Measurements from ENCODE around the gene SLC38A3. TPM values are rescaled to one million over a fixed set of nuclear protein-coding genes. Genes with fewer than 3 reads are reported as not detected.

The SLC38A3 gene
- total and polyA plus RNA-seq, 2 experiments from 2014 or later: 0.28 to 1.3 TPM

DNA sequence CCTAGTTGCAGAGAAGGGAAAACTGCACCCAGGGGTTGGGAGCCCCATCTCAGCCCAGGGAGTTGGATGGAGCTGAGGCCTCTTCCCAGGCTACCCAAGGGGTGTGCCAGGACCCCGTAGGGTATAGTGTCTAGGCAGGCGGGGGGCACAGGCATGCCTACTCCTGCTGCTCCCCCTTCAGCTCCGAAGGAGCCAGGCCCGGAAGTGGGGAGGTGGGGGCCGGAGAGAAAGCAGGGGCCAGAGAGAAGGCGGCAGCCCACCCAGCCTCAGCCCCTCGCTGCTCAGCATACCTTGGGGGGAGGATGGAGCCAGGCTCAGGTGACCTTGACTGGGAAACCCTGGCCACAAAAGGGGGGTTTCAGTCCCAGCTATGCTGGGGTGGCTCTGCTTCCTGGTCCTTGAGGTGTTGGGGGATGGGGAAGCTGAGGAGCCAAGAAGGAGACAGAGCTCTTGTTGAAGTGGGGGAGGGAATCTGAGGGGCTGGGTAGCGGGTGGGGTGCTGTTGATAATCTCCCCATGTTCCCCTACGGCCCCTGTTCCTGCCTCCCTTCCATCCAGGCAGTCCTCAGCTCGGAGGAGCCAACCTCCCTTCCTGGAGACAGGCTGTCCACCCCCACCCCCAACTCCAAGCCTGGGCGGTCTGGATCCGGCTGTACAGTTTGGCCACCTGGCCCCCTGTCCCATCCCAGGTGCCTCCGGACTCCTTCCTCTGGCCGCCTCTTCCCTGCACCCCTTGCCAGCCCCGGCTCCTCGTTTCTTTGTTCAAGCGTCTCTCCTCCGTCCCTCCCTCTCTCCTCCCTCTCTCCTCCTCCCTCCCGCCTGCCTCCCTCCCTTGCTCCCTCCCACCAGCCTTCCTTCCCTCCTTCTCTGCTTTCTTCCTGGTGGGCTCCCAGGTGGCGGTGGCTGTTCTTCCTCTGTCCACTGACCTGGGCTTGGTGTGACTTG, 48.2 kb upstream of the SLC38A3 start:
- H3F3A ChIP-seq (replicated peaks; ENCODE audit: low read depth): peaks cover 9% of the 10 kb centered on the region; the same call in 1 of the 2 replicates
- peak overlapping the region; percentile 99 for H3K4me2 ChIP-seq
- H3K36me3 ChIP-seq (ENCODE audit: insufficient read depth): peaks cover 7% of the 10 kb centered on the region; the same call in 1 of the 2 replicates
- peaks cover 57% of the 10 kb centered on the region for H3K4me1 Mint-ChIP-seq
- peak overlapping the region; percentile 89 for H3K4me3 Mint-ChIP-seq
- DNase-seq (ENCODE audit: low spot score) (peak; percentile 81), ATAC-seq (peak; percentile 35)
- peaks cover 33% of the 10 kb centered on the region for H3K4me1 ChIP-seq (ENCODE audit: insufficient read depth)
- H3K27me3 ChIP-seq (ENCODE audit: insufficient read depth): peaks cover 21% of the 10 kb centered on the region
- peak; percentile 66; the same call in 1 of the 2 replicates for TF ChIP-seq POLR2AphosphoS5 (IDR thresholded peaks at IDR 0.05; ENCODE audit: low read depth)
- TF ChIP-seq, protein P1, sequence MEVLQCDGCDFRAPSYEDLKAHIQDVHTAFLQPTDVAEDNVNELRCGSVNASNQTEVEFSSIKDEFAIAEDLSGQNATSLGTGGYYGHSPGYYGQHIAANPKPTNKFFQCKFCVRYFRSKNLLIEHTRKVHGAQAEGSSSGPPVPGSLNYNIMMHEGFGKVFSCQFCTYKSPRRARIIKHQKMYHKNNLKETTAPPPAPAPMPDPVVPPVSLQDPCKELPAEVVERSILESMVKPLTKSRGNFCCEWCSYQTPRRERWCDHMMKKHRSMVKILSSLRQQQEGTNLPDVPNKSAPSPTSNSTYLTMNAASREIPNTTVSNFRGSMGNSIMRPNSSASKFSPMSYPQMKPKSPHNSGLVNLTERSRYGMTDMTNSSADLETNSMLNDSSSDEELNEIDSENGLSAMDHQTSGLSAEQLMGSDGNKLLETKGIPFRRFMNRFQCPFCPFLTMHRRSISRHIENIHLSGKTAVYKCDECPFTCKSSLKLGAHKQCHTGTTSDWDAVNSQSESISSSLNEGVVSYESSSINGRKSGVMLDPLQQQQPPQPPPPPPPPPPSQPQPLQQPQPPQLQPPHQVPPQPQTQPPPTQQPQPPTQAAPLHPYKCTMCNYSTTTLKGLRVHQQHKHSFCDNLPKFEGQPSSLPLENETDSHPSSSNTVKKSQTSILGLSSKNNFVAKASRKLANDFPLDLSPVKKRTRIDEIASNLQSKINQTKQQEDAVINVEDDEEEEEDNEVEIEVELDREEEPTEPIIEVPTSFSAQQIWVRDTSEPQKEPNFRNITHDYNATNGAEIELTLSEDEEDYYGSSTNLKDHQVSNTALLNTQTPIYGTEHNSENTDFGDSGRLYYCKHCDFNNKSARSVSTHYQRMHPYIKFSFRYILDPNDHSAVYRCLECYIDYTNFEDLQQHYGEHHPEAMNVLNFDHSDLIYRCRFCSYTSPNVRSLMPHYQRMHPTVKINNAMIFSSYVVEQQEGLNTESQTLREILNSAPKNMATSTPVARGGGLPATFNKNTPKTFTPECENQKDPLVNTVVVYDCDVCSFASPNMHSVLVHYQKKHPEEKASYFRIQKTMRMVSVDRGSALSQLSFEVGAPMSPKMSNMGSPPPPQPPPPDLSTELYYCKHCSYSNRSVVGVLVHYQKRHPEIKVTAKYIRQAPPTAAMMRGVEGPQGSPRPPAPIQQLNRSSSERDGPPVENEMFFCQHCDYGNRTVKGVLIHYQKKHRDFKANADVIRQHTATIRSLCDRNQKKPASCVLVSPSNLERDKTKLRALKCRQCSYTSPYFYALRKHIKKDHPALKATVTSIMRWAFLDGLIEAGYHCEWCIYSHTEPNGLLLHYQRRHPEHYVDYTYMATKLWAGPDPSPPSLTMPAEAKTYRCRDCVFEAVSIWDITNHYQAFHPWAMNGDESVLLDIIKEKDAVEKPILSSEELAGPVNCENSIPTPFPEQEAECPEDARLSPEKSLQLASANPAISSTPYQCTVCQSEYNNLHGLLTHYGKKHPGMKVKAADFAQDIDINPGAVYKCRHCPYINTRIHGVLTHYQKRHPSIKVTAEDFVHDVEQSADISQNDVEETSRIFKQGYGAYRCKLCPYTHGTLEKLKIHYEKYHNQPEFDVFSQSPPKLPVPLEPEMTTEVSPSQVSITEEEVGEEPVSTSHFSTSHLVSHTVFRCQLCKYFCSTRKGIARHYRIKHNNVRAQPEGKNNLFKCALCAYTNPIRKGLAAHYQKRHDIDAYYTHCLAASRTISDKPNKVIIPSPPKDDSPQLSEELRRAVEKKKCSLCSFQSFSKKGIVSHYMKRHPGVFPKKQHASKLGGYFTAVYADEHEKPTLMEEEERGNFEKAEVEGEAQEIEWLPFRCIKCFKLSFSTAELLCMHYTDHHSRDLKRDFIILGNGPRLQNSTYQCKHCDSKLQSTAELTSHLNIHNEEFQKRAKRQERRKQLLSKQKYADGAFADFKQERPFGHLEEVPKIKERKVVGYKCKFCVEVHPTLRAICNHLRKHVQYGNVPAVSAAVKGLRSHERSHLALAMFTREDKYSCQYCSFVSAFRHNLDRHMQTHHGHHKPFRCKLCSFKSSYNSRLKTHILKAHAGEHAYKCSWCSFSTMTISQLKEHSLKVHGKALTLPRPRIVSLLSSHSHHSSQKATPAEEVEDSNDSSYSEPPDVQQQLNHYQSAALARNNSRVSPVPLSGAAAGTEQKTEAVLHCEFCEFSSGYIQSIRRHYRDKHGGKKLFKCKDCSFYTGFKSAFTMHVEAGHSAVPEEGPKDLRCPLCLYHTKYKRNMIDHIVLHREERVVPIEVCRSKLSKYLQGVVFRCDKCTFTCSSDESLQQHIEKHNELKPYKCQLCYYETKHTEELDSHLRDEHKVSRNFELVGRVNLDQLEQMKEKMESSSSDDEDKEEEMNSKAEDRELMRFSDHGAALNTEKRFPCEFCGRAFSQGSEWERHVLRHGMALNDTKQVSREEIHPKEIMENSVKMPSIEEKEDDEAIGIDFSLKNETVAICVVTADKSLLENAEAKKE (CRISPR knock-in tag; IDR thresholded peaks at IDR 0.05): no peak
- peaks cover 7% of the 10 kb centered on the region; the same call in 1 of the 2 replicates for H4K20me1 ChIP-seq (replicated peaks; ENCODE audit: insufficient read depth)
- no peaks in the 10 kb centered on the region for H3K9me3 Mint-ChIP-seq
- peaks cover 20% of the 10 kb centered on the region; the same call in 2 of the 3 replicates for H3K36me3 Mint-ChIP-seq (ENCODE audit: low read depth)
- H3K9me2 ChIP-seq (ENCODE audit: insufficient read depth): no peaks in the 10 kb centered on the region; the same call in 1 of the 2 replicates
- peaks cover 25% of the 10 kb centered on the region for H3K27me3 Mint-ChIP-seq (ENCODE audit: insufficient read depth, low read depth, poor library complexity)
- peak overlapping the region; percentile 91 for H3K4me3 ChIP-seq
- no peak overlapping the region; the same call in 1 of the 2 replicates for H2AFZ ChIP-seq
- peaks cover 32% of the 10 kb centered on the region for H3K79me2 ChIP-seq (replicated peaks; ENCODE audit: insufficient read depth)
- peak overlapping the region; percentile 55; the same call in 1 of the 2 replicates for H3K27ac ChIP-seq (ENCODE audit: low read depth)
- no peak overlapping the region for H3K27ac Mint-ChIP-seq

All from GM23338 (cell line).